Caki2 (cell line): ENCODE data around the gene CLNS1A. TPM values are rescaled to one million over a fixed set of nuclear protein-coding genes. Genes with fewer than 3 reads are reported as not detected.

Source experiments
- DNase-seq: peaks from one replicate; pipeline ENCODE4 v3.0.0-alpha.2; 2015; ENCODE audit warnings: low read depth
- in situ Hi-C: cut with HindIII; loops from 2 replicates; pipeline ENCODE4 v1.10.0; 2016; ENCODE audit warnings: low sequenced_read_pairs, low pct_unique_long_range_greater_than_20kb, mixed read lengths
- total RNA-seq: library from RNA; depleted of rRNA; stranded (reverse); fragments of >200 nt; shearing (Covaris generic); gene quantifications from 2 replicates; pipeline ENCODE4 v1.2.3, GENCODE V29; 2014; ENCODE audit warnings: low replicate concordance; rRNA removed

CLNS1A gene
- total RNA-seq = 83.3 and 204 TPM in 2 replicates

GRCh38 chr11:77637345-77638165 lies at the start of gene CLNS1A:
Gene CLNS1A, minus strand, starts transcription at chr11:77637794. Its CDS starts 80 bp downstream, at chr11:77637714.
- in situ Hi-C loops = no loop called here
- DNase-seq = peak; percentile 76

GRCh38 chr11:77687088-77687487 lies 49.5 kb upstream of the CLNS1A start:
- in situ Hi-C loops = no loop called here
- no peak for DNase-seq

GRCh38 chr11:77677138-77677537 lies 39.5 kb upstream of the CLNS1A start:
- no peak for DNase-seq
- in situ Hi-C loops = no loop called here

- no peak for DNase-seq
- in situ Hi-C loops = no loop called here
These were observed 34.7 kb upstream of the CLNS1A start for GRCh38 chr11:77672264-77672663.

- DNase-seq = no peak
- in situ Hi-C loops = no loop called here
These were observed 32.4 kb upstream of the CLNS1A start for GRCh38 chr11:77669848-77670511.

GRCh38 chr11:77668760-77669159 lies 31.2 kb upstream of the CLNS1A start:
- no peak for DNase-seq
- in situ Hi-C loops = no loop called here

- DNase-seq = no peak
- in situ Hi-C loops = no loop called here
These were observed 27.8 kb upstream of the CLNS1A start for GRCh38 chr11:77665240-77665965.

GRCh38 chr11:77661670-77662069 lies 24.1 kb upstream of the CLNS1A start:
- no peak for DNase-seq
- in situ Hi-C loops = no loop called here

- in situ Hi-C loops = no loop called here
- no peak for DNase-seq
These were observed 23.4 kb upstream of the CLNS1A start for GRCh38 chr11:77660947-77661346.

GRCh38 chr11:77658213-77659013 lies 20.8 kb upstream of the CLNS1A start:
- DNase-seq = no peak
- in situ Hi-C loops = no loop called here

GRCh38 chr11:77656362-77656761 lies 18.8 kb upstream of the CLNS1A start:
- in situ Hi-C loops = no loop called here
- no peak for DNase-seq

GRCh38 chr11:77654770-77655434 lies 17.3 kb upstream of the CLNS1A start:
- in situ Hi-C loops = no loop called here
- DNase-seq = no peak

- DNase-seq = no peak
- in situ Hi-C loops = no loop called here
These were observed 12.5 kb upstream of the CLNS1A start for GRCh38 chr11:77650123-77650522.

GRCh38 chr11:77647654-77648305 lies 10.2 kb upstream of the CLNS1A start:
- in situ Hi-C loops = no loop called here
- no peak for DNase-seq

GRCh38 chr11:77644887-77645286 lies 7.3 kb upstream of the CLNS1A start:
- in situ Hi-C loops = no loop called here
- no peak for DNase-seq

- DNase-seq = no peak
These were observed 4.6 kb upstream of the CLNS1A start for GRCh38 chr11:77642228-77642627.

GRCh38 chr11:77636731-77637344 lies 756 bp downstream of the CLNS1A start:
- DNase-seq = peak; percentile 6
- in situ Hi-C loops = no loop called here

More at GRCh38 chr11:77642228-77642627, 4.6 kb upstream of the CLNS1A start:
- in situ Hi-C loops = no loop called here
